ENCODE results near the gene CCNH. TPM values are rescaled to one million over a fixed set of nuclear protein-coding genes. Genes with fewer than 3 reads are reported as not detected.

The CCNH gene
- total and polyA plus RNA-seq, 8 donors: 16.9 to 29.7 (median 21.8) TPM

GRCh38 chr5:87432460-87432859, 19.7 kb upstream of the CCNH start:
- H3K27me3 ChIP-seq: no peaks in the 10 kb centered on the region

DNA sequence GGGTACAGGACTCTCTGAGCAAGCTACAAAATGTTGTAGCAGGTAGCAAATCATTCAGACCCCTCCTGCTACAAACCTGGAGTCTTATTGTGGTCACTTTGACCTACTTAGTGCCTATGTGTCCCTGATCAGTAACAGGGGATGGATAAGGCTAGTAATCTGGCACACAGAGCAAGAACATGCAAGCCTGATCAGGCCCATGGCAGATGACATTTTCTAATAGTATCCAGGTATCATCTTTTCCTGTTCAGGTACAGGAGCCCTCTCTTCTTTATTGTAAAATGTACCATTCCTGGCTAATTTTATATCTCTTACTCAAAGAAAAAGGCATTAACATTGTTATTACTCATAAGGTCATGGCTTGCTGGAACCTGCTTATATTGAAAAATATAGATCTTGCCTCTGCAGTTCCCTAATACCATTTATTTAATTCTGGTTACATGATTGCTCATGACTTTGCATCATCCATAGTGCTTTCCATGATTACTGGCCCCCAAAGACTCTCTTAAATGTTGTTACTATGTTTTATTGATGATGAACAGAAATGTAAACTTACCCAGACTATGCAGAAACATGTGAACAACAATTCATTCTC, 18.2 kb upstream of the CCNH start:
- no peak for FAIRE-seq
- H3K27ac ChIP-seq: no peak overlapping the region
- intact Hi-C loops (cut with DNase I): no loop called here

More at GRCh38 chr5:87432460-87432859, 19.7 kb upstream of the CCNH start:
- Histone ChIP-seq H3K4me1 (no peaks in the 10 kb centered on the region), H3K9me3 (no peaks in the 10 kb centered on the region), H3K36me3 (no peaks in the 10 kb centered on the region), H3K4me3 (no peak overlapping the region), H3K27ac (no peak overlapping the region)
- FAIRE-seq (no peak), ATAC-seq (no peak), DNase-seq (no peak)
- 31 to 33% methylated on average over 2 of the region's 2 CpGs for WGBS, 2 donors
- intact Hi-C loops (cut with DNase I): no loop called here
- no peak for TF ChIP-seq CTCF (IDR thresholded peaks at IDR 0.05)

DNA sequence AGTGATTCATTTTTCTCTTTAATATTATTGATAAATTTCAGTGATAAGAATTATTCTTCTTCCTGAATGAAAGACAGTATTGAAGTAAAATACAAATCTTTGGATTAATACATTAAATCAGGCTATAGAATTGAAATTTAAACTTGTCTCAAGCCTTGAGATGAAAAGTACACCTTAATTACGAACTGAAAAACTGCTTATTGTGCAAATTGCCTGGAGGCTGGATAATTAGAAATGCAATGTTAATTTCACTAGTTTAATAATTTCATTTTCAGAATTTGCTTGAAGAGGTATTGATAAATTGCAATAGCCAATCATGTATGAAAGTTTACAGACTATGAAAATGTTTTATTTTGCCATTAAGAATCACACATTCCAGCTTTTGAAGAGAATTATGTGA, 11.0 kb upstream of the CCNH start:
- Histone ChIP-seq H3K4me3 (no peak overlapping the region), H3K27ac (no peak overlapping the region), H3K4me1 (no peaks in the 10 kb centered on the region), H3K27me3 (no peaks in the 10 kb centered on the region), H3K9me3 (no peaks in the 10 kb centered on the region), H3K36me3 (no peaks in the 10 kb centered on the region)
- 61 to 65% methylated on average over 1 of the region's 1 CpG for WGBS, 2 donors
- DNase-seq (no peak), ATAC-seq (no peak), FAIRE-seq (no peak)
- no peak for TF ChIP-seq CTCF (IDR thresholded peaks at IDR 0.05)
- intact Hi-C loops (cut with DNase I): no loop called here

More for the DNA sequence above, 18.2 kb upstream of the CCNH start:
- Histone ChIP-seq H3K9me3 (no peaks in the 10 kb centered on the region), H3K36me3 (no peaks in the 10 kb centered on the region), H3K27me3 (no peaks in the 10 kb centered on the region), H3K4me3 (no peak overlapping the region), H3K4me1 (no peaks in the 10 kb centered on the region)
- TF ChIP-seq CTCF (IDR thresholded peaks at IDR 0.05): no peak
- no peak for ATAC-seq
- no peak for DNase-seq

DNA sequence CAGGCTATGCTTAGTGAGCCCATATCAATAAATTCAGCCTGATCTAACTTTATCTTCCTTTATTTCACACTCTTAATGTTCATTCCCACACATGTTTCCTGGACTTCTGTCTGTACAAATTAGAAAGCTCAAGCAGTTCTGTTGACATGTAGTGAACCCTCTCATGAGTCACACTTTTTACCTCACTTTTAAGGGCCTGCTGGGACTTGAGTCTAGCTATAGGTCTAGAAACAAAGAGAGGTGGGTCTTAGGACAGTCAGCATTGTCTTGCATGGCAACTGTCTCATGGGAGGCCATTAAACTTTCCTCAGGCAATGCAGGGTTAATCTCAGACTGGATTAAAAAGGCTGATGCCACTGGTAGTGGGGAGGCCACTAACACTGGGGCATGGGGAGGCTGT, 8.6 kb upstream of the CCNH start:
- H3K27ac ChIP-seq: no peak overlapping the region
- H3K27me3 ChIP-seq: no peaks in the 10 kb centered on the region
- intact Hi-C loops (cut with DNase I): no loop called here
- no peak for TF ChIP-seq CTCF (IDR thresholded peaks at IDR 0.05)
- no peak overlapping the region for H3K4me3 ChIP-seq
- no peaks in the 10 kb centered on the region for H3K9me3 ChIP-seq
- DNase-seq (no peak), FAIRE-seq (no peak), ATAC-seq (no peak)
- H3K36me3 ChIP-seq: no peaks in the 10 kb centered on the region
- H3K4me1 ChIP-seq: no peaks in the 10 kb centered on the region

DNA sequence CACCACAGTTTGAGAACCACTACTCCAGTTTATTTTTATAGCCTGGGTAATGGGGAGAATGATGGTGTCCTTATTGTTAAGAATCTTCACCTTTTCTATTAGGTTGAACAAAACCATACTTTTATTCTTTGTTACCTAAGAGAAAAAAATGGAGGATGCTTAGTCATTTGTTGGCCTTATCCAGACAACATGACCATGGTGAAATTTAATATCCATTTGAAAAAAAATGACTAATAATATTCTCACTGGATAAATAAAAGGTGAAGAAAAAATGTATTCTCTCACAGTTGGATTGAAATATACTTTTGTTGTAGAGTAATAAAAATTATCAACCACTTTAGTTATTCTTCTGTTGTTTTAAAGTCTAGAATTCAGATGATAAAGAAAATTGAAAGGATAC, 5.8 kb upstream of the CCNH start:
- no peak for TF ChIP-seq CTCF (IDR thresholded peaks at IDR 0.05)
- intact Hi-C loops (cut with DNase I): no loop called here
- no peaks in the 10 kb centered on the region for H3K36me3 ChIP-seq
- no peak for ATAC-seq
- no peaks in the 10 kb centered on the region for H3K27me3 ChIP-seq
- DNase-seq: no peak
- no peaks in the 10 kb centered on the region for H3K9me3 ChIP-seq
- H3K4me3 ChIP-seq: no peak overlapping the region
- H3K27ac ChIP-seq: no peak overlapping the region
- no peak for FAIRE-seq
- H3K4me1 ChIP-seq: no peaks in the 10 kb centered on the region
